Erythroblast (primary cell): ENCODE measurements around the gene EEF1G.
"Not testable (repeated sequence)": the region's sequence is repeated elsewhere in the genome, so short reads cannot be mapped to it uniquely, and the experiment has no call there.

Experiments used
- GATA1 ChIP-seq: IDR thresholded peaks from 2 replicates; pipeline ENCODE4 v1.6.1; 2011; ENCODE audit warnings: low read depth, mild to moderate bottlenecking, control low read depth, low read length, moderate library complexity
- POLR2A ChIP-seq: IDR thresholded peaks from 2 replicates; pipeline ENCODE4 v1.6.1; 2011; ENCODE audit warnings: mild to moderate bottlenecking, low read length

DNA sequence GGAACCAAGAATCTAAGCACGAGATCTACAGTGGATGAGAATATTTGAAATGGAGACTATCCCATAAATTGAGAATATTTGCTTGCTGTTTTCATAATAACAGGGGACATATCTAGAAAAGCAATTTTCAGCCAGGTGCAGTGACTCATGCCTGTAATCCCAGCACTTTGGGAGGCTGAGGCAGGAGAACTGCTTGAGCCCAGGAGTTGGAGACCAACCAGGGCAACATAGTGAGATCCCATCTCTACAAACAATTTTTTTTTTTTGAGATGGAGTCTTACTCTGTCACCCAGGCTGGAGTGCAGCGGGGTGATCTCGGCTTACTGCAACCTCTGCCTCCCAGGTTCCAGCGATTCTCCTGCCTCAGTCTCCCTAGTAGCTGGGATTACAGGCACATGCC, 8.0 kb upstream of the EEF1G start:
- not testable (repeated sequence) for TF ChIP-seq POLR2A, GATA1
